ENCODE measurements around the gene HOXA3.

GRCh38 chr7:27184337-27185012 lies 32.1 kb upstream of the HOXA3 start:
- TF ChIP-seq EP300 (IDR thresholded peaks at IDR 0.05), result no peak
- no peak for TF ChIP-seq POLR2A (IDR thresholded peaks at IDR 0.05; ENCODE audit: low read depth)

All from esophagus muscularis mucosa (tissue), 2 donors.